EL (cell line): ENCODE results near the gene LINC01488.
A peak's percentile ranks its signal among the peaks of the same experiment; 100 is the strongest.

Source experiments
- DNase-seq: peaks from one replicate; pipeline ENCODE4 v3.0.0-alpha.2; 2016

Gene LINC01488

DNA sequence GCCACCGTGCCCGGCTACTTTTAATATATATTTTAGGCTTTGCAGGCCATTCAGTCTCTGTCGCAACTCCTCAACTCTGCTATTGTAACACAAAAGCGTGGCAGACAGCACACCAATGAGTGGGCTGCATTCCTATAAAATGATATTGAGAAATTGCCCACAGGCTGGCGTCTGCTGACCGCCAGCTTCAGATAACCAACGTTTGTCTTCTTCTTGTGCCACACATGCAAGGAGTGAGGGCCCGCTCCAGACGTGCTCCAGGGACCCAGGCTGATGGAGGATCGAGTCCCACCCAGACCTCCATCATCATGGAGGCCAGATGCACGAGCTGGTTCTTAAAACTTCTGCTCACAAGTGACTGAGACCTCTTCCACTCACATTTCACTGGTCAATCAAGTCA, 35.4 kb upstream of the LINC01488 start:
- DNase-seq: no peak

DNA sequence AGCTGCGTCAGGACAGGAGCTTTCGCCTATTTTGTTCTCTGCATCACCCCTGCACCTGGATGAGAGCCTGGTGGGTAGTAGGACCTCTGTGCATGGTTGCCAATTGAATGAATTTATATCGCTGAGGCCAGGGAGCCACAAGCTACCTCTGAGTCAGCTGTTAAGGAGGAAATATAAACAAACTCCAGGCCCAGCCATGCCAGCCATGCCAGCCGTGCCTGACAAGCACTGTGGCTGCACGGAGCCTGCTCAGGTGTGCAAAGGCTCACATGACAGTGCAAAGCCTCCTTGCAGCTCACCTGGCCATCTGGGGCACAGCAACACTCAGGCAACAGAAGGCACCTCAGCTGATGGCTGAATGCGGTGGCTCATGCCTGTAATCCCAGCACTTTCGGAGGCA, 33.7 kb upstream of the LINC01488 start:
- peak; percentile 24 for DNase-seq

DNA sequence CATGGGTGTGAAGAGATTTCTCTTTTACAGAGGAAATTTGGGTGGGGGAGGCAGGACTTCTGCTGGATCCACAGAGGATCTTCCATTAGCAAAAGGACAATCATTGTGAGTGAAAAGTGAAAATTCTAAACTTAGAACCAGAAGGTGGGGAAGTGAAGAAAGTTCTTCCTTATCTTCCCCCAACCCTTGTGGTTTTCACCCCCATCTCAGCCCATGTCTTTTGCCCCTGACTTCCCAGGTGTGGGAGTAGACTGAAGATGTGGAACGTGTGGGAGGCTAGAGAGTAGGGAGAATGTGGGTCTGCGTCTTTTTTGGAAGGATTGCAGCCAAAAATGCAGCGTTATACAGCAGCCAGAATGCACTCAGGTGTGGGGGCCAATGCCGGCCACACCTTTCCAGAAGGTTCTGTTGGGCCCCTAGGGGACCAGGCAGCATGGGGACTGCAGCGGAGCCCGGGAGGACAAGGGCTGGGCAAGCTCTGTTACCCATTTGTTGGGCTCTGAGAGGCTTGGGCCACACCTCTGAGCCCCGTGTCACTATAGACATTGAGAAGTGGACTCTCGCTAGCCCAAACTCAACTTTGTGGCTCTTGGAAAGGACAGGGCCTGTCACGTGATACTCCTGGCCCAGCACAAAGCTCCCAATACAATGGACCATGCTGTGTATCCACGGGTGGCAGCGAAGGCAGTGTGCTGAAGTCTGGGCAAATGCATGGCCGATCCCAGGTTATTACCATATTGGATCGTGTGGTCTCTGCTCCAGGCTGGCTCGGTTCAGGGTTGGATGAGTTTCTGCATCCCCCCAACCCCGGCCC, 32.8 kb upstream of the LINC01488 start:
- DNase-seq: no peak

DNA sequence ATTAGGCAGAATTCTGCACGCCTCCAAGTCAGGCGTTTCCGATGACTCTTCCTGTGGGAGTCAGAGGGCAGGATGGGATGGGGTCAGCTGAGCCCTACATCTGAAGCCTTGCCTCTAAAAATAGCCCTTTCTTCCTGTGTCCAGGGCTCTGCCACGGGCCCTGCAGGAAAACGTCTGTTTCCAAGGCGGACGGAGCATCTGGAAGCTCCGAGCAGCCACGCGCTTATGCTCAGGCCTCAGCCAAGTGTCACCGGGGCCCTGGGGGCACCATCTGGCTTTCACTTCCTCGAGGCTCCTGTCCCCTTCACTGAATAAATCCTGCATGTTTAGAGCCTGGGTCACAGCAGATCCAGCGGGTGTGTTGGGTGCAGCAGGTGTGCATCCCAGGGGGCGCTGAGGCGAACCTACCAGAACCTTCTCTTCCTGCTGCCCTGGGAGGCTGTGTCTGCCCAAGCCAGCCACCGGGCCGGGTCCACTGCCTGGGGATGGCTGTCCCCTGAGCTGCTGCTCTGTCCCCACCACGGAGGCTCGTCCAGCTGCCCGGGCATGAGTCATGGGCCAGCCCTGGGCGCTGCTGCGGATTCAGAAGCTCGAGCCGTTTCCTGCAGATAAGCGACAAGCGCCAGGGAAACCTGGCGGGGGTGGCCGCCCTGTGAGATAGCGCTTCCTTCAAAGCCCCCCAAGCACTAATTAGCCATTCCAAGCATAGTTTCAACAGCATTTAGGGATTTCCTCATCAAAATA, 32.0 kb upstream of the LINC01488 start:
- peak; percentile 78 for DNase-seq

DNA sequence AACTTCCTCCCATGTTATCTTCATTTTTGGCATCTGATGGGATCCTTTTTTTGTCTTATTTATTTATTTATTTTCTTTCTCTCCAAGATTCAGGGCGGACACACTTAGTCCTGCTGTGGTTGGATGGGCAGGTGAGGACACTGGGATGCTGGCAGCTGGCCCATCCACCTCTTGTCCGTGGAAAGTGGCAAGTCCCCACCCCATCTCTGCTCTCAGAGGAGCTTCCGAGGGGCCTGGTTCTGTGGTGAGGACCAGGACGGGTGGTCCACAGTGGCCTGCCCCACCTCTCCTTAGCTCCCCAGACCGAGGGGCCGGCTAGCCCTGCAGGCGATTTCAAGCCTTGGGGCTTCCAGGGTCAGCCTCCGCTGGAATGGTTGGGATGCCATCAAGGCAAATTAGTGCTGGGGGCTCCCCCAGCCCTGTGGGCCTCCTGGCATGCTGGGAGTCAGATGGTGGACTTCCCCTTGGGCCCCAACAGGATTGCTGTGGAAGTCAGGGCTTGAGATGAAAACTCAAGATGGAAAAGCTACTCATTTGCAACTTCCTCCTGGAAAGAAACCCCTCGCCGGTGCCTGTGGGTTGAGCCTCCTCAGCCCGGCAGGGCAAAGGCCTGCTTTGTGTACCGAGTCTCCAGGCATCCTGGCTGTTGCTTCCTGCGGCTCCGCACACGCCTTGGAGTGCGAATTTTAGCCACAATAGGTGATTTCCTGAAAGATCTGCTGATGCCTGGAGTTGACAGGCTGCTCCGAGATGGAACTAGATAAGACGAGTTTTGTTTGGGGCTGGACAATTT, 31.2 kb upstream of the LINC01488 start:
- DNase-seq: no peak

DNA sequence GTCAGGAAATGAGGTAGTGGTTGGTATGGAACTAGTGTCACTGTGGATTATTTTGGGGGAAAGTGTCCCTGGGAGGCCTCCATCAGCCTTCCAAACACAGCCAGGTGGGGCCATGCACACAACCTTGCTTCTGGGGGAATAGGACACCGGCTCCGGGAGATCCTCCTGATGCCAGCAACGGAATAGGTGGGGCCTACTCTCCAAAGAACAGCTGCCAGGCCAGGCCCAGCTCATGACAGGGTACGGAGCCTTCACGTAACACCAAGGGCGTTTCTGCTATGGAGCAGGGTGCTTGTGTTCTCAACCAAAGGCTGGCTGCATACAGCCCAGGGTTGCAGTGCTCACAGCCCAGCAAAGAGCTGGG, 30.6 kb upstream of the LINC01488 start:
- no peak for DNase-seq

DNA sequence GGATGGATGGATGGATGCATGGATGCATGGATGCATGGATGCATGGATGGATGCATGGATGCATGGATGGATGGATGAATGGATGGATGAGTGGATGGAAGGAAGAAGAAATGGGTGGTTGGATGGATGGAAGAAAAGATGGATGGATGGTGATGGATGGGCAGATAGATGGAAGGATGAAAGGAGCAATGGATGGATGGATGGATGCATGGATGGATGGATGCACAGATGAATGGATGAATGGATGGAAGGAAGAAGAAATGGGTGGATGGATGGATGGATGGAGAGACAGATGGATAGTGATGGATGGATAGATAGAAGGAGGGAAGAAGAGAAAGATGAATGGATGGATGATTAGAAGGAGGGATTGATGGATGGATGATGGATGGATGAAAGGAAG, 30.2 kb upstream of the LINC01488 start:
- DNase-seq: no peak

DNA sequence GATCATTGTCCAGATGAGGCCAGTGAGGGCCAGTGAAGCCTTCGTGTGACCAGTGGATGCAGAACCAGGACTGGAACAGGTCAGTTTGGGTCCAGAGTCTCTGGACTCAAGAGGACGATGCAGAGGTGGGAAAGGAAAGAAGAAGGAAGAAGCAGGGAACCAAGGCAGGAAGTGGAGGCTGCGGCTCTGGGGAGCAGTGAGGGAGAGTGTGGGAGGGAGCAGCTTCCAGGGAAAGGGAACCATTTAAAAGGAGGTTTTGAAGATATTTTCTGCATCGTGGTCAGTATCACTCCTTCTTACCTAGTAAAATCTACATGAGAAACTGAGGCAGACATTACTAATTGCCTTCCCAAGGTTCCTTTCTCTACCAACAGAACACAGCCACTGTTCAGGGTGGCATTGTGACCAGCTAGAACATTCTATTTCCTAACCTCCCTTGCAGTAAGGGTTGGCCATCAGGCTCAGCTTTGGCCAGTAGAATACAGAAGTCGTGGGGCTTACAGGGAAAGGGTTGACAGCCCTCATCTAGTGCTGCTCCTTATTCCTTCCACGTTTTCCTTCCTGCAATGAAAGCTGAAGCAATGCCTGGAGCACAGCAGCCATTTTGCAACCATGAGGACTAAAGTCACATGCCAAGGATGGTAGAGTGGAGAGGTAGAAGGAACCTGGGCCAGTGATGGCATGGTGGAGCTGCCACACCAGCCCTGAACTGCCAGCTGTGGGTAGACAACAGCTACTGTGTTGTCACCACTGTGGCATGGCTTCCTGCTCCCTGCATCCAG, 29.1 kb upstream of the LINC01488 start:
- no peak for DNase-seq

DNA sequence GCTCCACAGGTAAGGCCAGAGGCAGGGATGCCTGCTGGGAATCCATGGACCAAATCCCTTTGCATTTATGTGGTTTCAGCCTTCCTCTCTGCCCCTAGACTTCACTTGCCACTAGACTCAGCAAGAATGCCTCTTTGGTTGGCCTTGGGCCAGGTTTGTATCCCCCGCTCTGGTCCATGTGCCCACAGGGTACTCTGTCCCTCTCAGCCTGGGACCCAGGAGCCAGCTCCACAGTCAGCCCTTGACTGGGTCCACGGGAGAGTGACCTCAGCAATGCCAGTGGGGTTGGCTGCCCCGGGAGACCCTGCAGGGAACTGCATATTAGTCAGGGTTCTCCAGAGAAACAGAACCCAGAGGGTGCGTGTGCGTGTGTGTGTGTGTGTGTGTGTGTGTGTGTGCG, 28.3 kb upstream of the LINC01488 start:
- no peak for DNase-seq

DNA sequence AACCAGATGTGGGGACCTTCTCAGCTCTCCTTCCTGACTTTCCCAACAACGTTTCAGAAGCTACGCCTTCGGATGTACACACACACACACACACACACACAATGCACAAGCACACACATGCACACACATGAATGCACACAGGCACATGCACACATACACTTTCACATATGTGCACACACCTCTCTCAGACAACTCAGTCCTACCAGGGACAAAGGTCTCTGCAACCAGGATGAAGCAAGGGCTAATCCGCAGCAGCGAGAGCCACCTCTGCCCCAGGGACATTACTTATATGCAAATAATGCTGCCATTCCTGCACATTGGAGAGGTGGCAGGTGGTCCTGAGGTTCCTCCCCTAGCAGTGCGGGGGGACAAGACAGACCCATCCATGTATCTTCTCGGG, 27.4 kb upstream of the LINC01488 start:
- DNase-seq: no peak

DNA sequence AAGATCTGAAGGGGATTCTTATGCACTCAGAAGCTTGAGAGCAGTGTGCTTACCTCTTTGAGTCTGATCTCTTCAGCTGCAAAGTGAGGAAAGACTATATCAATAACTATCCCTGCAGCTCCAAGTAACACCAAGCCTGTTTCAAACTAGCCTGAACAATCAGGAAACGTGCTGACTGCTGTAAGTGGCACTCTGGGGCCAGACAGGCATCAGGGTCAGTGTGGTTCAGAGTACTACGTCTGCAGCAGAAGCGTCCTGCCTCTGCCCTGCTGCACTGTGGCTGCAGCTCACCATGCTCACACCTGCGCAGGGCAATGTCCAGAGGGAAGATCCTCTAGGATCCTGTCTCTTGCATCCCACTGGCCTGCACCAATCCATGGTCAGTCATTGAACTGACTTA, 25.5 kb upstream of the LINC01488 start:
- DNase-seq: no peak

DNA sequence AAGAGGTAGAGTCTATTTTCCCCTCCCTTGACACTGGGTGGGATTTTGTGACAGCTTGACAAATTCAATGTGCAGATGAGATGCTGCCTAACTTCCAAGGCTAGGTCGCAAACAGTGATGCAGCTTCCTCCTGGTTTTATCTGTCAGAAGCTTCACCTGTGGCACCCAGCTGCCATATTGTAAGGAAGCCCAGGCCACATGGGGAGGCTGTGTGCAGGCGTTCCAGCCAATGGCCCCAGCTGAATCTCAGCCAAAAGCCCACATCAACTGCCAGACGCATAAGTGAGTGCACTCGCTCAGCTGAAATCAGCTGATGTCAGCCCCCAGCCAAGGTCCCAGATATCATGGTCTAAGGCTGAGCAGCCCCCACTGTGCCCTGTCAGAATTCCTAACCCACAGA, 24.8 kb upstream of the LINC01488 start:
- no peak for DNase-seq

DNA sequence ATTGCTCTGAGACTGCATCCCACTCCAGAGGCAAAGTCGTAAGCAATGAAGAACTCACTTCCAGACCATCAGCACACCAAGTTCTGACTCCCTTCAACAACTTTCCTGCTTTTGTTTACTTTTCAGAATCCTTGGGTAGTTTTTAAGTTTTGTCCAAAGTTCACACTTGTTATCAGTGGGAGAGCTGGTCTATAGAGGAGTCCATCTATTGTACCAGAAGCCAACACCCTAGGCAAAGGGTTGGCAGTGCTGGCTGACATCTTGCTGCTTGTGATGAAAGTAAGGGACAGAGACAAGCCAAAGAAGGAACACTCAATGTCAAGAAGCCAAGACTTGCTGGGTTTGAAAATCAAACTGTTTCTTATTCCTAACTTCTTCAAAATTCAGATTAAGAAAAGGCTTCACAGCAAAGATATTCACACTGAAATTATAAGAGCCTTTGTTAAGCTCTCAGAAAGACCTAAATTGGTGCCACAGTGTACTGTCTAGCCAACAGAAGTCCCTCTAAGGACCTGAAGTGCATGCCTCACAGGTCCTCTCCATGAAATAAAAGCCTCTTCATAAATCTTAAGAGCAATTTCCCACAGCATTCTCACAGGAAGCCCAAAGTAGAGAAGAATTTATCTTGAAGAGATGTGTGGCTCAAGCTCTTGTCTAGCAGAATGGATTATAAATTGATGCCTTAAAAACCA, 21.5 kb upstream of the LINC01488 start:
- no peak for DNase-seq

DNA sequence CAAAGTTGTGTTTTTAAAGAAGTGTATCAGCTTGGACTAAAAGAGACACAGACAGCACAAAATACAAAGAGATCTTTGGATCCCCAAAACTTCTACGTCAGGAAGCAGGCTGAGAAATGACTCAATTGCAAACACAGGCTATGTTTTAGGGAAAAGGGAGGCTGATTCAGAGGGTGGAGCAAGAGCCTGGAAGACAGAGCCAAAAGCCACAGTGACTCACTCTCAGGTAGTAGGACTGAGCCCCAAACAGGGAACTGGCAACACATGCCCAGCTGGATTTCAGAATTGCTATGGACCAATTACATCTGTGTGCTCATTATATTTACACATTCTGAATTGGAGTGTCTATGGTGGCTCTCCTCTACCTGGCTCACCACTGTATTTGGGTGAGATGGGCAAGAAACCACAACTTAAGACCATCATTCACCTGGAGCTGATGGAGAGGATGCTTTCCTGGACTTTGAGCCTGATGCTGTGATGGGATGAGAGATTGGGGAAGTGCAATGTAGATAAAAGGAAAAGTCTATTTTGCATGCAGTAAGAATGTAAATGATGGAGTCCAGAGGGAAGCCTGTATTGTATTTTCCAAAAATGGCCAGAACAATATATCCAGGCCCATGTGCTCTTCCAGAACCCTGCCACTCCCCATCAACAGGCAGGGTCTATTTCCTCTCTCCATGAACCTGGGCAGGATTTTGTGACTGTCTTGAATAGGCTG, 20.8 kb upstream of the LINC01488 start:
- peak; percentile 80 for DNase-seq

DNA sequence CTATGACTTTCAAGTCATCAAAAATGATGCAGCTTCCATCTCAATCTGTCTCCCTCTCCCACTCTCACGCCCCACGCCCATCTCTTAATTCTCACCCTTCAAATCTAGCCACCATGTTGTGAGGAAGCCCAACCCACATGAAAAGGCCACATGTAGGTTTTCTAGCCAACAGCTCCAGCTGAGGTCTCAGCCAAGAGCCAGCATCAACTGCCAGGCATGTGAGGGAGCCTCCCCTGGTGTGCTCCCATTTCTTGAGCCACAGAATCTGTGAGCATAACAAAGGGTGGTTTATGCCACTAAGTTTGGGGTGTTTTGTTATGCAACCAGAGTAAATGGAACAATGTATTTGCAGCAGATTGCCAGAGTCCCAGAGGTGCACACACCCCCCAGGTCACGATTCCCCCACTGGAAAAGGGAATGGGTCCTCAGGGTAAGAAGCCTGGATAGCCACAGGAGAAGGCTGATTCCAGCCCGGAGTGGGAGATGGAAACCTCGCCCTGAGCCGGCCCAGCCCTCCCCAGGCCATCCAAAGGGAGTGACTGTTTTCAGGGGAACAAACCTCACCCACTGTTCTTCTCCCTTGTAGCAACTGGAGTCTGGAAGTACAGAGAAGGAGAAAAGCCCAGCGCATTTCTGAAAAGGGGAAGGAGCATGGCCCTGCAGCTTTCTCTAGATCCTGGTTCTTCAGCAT, 20.0 kb upstream of the LINC01488 start:
- no peak for DNase-seq

DNA sequence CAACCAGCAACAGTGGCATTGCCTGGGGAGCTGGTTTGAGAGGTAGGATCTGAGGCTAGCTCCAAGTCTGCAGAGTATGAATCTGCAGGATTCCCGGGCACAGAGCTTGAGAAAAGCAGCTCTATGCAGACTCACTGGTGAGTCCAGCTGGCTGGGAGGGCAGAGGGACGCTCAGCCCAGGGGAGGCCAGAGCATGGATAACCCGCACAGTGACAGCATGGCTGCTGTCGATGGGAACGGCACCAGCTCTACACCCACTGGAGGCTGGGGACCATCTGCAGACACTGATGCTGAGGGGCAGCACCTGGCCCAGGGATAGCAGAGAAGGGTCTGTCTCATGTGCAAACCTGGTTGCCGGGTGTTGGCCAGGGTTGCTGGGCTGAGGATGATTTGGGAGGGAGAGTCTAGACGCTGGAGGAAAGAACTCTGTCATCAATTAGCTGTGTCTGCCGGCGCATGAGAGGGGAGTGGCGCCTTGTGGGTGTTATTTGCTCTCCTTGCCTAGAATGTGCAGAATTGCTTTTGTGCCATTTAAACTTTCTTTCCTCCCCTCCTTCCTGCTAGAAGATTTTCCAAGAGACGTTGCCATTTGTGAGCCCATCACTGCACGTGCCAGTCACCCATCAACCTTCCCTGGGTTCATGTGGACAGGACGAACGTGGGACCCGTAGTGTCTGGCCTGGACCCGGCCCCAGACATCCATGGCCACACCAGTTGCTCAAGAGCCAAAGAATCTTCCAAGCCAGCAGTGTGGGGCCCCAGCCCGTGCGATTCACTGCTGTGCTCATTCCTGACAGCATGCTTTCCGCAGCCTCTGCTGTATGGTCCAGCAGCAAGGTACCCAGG, 19.1 kb upstream of the LINC01488 start:
- no peak for DNase-seq

DNA sequence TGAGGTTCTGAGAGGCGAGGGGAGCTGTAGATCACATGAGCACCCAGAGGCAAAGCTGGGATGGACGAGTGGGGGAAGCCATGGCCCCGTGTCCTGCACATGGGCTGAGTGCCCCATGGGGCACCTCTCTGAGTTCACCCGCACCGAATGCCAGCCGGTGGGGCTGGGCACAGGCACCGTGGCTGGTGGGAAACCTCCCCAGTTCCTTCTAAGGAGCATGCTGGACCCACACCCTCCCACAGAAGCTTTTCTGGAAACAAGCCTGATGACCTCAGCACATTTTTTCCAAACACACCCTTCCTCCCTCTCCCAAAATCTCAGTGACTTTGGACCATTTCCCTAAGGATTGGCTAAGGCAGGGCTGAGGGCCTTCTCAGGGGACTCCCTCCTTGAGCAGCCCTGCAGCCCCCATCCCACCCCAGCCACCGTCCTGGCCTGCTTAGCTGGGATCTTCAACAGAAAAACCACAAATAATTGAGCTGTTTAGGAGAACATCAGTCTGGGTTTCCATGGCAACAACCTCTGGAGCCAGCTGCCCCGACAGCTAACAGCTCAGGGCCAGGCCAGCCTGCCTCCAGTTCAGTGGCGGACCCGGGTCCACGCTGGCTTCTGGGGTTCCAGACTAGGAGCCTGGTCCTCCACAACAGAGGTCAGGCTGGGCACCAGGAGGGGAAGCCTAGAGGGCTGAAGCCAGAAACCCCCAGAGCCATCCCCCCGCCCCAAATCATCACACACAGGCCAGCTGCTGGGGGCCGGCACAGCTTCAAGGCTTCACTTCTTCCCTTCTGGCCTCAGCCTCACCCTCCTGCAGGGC, 18.1 kb upstream of the LINC01488 start:
- DNase-seq: peak; percentile 26

DNA sequence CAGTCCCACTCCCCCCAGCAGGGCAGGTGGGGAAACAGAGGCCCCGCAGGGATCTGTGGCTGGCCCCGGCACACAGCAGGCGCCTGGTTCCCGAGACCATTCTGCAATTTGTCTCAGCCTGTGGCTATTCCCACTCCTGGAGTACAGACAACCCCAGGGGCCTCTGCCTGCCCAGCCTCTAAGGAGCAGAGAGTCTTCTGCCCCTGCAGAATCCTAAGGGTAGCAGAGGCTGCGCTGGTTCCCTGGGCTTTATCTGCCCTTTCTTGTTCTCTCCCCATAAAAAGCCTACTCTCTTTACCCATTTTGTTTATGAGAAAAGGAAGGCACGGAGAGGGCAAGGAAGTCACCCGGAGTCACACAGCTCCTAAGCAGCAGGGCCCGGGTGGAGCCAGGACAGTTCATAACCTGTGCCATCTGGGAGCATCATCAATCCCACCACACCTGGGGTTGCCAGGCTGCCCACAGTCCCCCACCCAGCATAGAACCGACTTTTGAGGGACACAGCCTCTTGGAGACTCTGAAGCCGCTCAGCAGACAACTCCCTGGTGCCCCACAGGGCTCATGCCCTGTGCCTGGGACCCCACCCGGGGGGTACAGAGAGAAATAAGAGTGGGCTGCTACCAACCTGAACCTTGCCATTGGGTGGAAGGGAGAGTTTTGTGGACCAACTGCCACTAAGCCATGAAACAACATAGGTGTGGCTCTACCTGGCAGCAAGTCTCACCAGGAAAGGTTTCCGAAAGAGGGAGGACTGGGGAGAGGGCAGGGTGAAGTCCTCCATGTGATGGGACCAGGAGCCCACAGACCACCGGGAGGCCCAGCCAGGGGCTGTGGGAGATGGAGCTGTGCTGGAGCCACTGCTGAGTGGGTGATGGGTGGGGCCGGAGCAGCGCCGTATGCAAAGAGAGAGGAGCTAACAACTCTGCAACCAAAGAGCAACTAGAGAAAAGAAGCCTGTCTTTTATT, 17.2 kb upstream of the LINC01488 start:
- DNase-seq: no peak
